ENCODE results near the gene PGBD4.

The PGBD4 gene

DNA sequence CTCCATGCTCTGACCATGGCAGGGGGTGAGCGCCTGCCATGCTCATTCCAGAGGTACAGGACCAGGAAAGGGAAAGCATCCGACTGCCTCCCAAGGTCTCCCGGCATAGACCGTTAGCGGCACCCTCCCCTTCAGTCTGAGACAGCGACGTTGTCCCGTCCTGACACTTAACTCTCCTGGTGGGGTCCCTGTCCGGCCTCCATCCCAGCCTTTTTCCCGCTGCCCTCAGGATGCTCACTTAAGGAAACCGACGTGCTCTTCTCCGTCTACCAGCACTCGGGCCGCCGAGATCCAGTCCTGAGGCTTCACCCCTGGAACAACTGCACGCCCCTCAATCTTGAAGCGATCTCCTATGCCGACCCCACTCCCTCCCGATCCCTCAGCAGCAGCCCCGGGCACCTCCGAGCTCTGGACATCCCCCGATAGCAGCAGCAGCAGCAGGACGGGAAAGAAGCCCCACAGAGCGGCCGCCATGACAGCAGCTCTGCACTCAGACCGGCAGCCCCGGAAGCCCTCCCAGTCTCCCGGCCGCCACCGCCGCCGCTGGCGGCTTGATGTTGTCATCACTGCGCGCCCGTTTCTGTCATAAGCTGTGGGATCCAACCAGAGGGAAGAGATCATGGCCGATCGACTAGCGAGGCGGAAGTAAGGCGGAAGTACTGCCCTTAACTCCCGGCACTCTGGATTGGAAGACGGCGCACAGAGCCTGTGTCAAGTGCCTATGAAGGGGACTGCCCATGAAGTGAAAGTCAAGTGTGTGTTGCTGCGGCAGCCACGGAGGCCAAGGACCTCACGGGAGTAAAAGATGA lies at the start of gene PGBD4, which contains the start of gene EMC7:
Gene PGBD4 (plus strand): TSS at position 718 of the 809 bp plus-strand sequence. CDS start 449 bp downstream, outside the sequence.
Gene EMC7 (minus strand): TSS at position 497 of the 809 bp plus-strand sequence. CDS start 23 bp downstream, at position 474.
- peak; percentile 96 for DNase-seq

DNA sequence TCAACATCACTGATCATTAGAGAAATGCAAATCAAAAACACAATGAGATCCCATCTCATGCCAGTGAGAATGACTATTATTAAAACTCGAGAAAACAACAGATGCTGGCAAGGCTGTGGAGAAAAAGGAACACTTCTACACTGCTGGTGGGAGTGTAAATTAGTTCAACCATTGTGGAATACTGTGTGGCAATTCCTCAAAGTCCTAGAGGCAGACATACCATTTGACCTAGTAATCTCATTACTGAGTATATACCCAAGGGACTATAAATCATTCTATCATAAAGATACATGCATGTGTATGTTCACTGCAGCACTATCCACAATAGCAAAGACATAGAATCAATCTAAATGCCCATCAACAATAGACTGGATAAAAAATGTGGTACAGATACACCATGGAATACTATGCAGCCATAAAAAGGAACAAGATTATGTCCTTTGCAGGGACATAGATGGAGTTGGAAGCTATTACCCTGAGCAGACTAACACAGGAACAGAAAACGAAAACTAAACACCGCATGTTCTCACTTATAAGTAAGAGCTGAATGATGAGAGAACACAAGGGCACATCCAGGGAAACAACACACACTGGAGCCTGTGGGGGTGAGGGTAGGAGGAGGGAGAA lies 47.7 kb upstream of the PGBD4 start:
- DNase-seq, result no peak

DNA sequence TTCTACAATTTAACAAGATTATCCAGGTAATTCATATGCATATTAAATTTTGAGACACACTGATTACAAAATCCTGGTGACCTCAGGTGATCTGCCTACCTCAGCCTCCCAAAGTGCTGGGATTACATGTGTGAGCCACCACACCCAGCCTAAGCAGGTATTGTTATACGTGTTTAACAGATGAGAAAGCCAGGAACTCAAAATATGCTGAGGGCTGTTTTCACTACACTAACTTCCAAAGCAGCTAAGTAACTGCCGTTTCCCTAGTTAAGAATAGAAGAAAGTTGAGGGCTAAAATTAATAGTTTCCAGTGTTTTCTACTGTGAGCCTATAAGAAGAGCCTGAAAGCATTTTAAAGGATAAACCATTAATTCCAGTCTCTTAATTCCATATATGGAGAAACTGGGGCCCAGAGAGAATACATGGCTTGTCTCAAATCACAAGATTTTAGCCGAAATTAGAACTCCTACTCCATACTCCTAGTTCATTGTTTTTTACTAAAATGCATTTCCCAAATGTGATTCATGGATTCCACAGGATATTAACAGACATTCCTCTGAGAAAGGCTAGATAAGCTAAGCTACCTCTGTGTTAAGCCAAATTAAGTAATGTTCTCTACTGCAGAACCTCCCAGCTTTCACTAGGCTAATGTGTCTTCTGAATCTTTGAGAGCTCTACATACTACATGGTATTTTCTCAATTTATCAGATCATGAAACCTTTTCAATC lies 45.9 kb upstream of the PGBD4 start:
- DNase-seq, result no peak

DNA sequence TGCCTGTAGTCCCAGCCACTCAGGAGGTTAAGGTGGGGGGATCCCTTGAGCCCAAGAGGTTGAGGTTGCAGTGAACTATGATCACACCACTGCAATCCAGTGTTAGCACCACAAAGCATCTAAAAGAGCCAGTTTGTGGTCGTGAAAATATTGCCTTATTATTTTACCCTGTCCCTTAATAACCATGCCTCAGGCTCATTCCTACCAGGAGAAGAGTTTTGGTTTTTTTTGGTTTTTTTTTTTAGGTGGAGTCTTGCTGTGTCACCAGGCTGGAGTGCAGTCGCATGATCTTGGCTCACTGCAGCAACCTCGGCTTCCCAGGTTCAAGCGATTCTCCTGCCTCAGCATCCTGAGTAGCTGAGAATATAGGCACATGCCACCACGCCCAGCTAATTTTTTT lies 45.0 kb upstream of the PGBD4 start:
- DNase-seq, result no peak

DNA sequence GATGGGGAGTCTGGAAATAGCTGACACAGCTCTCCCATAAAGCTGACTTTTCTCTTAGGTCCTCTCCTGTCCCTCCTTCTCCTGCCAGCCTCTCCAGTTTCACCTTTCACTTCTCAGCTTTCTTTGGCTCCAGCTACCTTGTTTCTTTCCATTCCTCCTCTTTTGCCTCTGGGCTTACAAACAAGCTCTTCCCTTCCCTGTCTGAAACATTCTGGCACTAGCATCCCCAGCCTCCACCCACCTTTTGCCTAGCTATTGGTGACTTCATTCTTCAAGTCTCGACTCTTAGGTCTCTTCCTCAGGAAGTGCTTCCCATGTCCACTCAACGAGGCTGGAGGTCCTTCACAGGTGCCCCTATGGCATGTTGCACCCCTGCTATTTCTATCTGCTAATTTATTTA lies 42.4 kb upstream of the PGBD4 start:
- no peak for DNase-seq

DNA sequence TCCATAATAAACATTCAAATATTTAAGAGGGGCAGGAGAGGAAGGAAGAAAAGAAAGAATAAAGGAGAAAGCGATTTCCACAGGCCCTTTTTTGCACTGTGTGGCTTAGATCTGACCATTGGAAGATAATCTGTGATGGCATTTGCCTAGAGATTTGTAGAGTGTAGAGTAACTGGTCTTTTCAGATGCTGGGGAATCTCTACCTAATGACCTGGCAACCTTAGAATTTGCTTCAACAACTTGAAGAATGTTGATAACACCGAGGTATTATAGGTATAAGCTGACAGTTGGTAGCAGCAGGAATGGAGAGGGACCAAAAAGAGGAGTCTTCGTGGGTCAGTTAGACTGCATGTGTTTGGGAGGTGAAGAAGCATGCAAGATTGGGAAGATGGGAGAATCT lies 41.9 kb upstream of the PGBD4 start:
- no peak for DNase-seq

DNA sequence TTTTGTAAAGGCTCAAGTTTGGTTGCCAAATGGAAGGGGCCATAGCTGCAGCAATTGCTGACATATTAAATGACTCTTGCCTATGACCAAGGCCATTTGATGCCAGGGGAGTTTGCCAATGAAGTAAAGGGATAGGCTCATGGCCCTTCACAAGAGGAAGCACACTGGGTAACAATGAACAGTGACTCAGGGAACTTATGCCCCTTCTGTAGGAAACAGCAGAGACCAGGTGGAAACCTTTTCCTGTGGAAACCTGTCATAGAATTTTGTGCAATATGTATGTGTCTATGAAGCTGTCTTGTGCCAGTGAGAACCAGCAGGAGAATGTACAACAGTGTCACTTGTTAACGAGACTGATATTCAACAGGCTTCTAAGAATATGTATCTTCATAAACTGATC lies 37.4 kb upstream of the PGBD4 start:
- DNase-seq, result no peak

DNA sequence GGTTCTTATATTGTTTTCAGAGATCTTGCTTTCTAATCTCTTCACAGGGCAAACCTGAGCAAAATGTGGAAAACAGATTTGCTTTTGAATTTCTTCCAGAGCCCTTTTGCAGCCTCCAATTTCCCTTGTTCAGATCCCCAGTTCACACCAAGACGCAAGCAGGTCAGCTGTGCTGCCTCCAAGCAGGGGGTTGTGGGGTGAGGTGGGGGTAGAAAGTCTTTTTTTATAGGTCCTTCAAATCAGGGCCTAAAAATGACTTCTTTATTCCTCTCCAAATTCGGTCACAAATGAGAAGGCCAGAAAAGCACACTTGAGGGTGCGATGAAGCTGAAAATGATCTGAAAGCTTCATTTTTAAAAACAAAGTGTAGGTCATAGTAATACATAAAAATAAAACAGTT lies 36.6 kb upstream of the PGBD4 start:
- no peak for DNase-seq

DNA sequence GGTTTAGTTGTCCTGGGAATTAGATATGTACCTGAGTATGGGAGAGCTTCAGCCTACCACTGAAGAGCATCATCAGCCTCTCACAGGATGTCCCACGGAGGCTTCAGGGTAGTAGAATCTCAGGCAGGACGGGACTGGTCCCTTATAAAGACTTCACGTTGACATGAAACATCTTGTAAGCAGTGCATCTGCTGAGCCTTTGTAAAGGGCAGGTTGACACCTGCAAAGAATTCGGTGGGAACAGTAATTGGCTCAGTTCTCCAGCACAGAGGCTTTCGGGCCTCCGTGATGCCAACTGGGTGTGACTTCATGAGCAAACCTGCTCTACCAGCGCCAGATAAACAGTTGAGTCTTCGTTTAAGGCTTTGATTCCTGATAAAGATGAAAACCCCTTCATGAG lies 35.9 kb upstream of the PGBD4 start:
- DNase-seq, result no peak

DNA sequence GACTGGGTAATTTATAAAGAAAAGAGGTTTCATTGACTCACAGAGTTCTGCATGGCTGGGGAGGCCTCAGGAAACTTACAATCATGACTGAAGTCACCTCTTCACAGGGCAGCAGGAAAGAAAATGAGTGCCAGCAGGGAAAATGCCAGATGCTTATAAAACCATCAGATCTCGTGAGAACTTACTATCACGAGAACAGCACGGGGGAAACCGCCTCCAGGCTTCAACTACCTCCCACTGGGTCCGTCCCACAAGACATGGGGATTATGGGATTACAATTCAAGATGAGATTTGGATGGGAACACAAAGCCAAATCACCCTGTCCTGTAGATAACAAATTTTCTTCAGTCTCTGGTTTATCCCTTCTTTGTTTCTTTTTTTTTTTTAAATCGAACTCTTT lies 31.9 kb upstream of the PGBD4 start:
- DNase-seq, result no peak

DNA sequence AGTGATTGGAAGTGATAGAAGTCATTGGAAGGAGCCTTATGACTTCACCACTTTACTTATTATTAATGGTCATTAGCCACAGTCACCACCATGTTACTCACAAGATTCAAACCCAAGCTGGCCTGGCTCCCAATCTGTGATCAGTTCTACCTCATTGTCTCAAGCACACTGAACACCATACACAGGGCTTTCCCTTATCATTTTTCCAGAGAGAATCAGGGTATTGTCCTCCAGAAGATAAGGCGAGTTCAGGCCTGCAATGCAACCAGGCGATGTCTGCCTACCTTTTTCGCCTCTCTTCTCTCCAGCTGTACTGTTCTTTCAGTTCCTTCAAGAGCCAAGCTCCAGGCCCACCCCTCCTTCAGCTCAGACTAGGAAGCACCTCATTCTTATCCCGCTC lies 25.1 kb upstream of the PGBD4 start:
- DNase-seq, result no peak

DNA sequence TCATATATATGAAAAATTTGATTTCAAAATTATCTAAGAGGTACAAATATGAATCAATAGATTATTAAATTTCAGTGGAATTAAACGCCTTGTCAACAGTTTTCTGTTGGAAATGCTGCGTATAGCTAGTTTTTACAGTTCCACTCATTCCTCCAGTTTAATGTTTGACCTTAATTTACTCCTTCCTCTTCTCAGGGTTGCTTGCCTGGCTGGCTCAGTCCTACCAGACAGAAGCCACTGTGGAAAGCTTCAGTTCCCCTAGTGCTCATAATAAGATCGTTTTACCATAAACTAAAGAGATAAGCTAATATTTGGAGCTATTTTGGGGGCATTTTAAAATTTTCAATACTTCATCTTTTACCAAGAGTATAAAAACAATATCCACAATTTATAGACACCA lies 23.0 kb upstream of the PGBD4 start:
- no peak for DNase-seq

DNA sequence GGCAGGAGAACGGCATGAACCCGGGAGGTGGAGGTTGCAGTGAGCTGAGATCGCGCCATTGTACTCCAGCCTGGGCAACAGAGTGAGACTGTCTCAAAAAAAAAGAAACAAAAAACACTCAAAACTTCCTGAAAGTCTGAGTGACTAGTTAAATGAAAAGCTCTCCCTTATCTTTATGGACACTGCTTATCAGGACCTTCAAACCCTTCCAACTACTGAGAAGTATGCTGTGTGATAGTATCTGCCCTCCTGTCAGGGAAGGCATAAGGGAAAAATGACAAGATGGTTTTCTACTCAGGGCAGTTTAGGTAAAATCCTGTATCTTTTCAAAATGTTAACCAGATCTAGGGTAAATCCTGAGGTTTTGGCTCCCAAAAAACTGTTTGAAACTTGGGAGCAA lies 22.0 kb upstream of the PGBD4 start:
- no peak for DNase-seq

DNA sequence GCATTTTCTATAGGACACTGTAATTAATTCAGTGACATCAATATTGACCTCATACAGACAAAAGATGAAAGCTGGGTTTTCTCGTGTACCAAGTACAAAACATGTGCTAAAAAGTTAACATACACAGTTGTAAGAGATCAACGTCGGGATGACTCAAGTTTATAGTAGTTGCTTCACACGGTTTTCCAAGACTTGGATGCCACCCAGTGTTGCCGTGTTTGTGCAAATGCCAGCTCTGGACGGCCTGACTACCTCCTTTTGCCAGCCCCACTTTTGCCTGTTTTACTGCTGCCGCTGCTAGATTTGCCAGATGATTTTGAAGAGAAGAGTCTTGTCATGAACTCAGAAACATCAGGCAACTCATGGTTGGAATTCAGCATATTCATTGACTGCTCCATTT lies 17.8 kb upstream of the PGBD4 start:
- no peak for DNase-seq

DNA sequence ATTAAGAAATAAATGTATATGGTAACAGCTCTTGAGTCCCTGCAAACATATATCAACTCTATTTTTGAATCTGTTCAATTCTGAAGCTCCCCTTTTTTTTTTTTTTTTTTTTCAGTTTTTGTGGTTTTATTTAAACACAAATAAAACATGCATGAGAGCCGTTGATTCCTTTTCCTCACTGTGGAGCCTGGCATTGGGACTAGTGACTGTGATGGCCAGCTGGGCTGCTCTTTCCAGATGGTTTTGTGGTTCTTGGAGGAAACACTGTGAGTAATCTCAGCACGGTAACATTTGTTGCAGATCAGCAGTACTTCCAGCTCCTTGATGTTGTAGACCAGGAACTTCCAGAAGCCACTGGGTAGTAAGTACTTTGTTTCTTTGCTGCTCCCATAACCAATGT lies 16.1 kb upstream of the PGBD4 start:
- no peak for DNase-seq

DNA sequence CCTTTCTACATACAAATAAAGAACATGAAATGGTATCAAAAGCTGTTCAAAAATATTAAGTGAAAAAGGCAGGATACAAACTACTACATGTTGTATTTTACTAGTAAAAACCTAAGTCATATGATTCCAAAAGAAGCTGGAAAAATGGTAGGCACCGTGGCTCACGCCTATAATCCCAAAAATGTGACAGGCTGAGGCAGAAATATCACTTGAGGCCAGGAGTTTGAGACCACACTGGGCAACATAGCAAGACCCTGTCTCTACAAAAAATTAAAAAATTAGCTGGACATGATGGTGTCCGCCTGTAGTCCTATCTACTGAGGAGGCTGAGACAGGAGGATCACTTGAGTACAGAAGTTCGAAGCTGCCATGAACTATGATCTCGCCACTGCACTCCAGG lies 2.0 kb upstream of the PGBD4 start:
- no peak for DNase-seq

DNA sequence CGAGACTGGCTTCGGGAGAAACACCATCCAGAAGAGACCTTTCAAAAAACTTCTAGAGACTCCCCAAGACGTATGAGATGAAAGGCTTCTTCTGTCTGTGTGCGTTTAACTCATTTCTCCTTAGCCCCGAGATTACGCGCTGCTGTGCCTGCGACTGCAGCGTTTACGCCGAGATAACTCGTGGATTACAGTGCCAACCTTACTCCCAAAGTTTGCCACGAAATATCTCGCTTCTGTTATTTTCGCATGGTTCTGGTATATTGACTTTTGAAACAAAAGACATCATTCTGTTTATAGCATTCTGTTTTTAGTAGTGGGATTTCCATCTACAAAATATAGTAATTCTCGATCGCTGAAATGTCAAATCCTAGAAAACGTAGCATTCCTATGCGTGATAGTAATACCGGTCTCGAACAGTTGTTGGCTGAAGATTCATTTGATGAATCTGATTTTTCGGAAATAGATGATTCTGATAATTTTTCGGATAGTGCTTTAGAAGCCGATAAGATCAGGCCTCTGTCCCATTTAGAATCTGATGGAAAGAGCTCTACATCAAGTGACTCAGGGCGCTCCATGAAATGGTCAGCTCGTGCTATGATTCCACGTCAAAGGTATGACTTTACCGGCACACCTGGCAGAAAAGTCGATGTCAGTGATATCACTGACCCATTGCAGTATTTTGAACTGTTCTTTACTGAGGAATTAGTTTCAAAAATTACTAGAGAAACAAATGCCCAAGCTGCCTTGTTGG lies 467 bp downstream of the PGBD4 start:
- no peak for DNase-seq

DNA sequence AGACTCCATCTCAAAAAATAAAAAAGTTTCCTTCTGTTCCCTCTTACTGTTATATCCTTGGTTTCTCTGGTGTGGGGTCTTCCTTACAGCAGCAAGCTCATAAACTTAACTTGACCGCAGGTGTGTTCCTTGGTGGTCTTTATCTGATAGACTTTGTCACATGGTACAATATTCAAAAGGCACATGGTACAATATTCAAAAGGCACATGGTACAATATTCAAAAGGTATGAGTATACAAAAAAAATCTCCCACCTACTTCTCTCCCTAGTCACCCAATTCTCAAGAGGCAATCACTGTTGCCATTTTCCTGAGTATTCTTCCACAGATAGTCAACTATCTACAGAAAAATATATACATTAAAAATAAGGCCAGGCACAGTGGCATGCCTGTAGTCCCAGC lies 4.5 kb downstream of the PGBD4 start:
- DNase-seq, result no peak

DNA sequence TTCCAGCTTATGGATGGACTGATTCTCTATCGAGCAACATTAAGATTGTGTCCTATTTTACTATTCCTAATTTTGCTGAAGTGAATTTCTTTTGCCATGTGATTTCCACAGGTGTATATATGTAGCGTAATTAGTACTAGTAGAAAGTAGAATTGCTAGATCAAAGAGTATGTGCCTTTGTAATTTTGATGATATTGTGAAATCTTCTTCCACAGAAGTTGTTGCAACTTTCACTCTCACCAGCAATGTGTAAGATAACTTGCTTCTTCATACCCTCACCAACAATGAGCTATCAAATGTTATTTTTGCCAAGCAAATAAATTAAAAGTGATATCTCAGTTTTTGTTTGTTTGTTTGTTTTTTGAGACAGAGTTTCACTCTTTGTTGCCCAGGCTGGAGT lies 5.4 kb downstream of the PGBD4 start:
- no peak for DNase-seq

DNA sequence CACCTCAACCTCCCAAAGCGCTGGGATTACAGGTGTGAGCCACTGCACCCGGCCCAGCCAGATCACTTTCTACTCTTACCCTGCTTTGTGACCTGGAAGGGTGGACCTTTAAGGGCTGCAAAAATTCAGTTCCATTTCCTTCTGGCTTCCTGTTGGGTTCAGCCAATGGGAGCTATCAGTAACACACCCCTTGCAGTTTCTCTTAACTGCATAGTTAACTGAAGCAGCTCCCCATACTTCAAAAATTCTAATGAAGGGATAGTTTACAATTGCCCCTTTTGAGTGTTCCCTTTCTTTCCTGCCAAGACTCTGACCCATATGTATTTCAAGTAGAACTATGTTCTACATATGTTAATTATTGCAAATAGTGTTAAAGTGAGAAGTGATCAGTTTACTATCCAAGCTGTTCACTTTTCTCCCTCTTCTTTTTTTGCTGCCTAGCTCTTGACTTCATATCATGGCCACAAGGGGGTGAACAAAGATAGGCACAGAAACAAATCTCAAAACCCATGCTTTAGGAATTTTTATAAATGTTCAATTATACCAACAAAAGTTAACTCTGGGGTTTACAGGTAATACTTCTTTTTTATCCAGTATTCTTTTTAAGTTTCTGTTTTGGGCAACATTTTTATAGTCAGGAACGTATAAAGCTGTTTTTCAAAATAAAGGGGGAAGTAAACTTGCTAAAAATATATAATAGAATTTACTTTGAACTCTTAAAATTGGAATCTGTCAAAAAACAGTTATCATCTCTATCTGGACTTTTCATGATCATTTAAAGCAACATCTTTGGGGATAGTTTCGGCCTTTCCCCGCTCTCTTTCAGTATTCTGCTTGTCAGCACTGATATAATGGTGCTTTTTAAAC lies 8.1 kb downstream of the PGBD4 start:
- peak; percentile 15 for DNase-seq

DNA sequence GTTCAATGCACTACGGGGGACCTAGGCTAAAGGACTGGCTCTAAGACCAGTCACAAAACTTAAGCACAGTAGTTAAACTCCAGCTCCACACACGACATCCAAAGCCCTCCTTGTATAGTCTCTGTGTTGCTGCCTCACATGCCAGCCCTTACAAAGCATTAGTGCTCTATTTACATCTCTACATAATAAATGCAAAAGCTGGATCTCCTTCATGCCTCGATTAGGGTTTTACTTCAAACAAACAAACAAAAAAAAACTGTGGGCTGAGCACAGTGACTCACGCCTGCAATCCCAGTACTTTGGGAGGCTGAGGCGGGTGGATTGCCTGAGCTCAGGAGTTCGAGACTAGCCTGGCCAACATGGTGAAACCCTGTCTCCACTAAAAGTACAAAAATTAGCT lies 9.6 kb downstream of the PGBD4 start:
- DNase-seq, result no peak

DNA sequence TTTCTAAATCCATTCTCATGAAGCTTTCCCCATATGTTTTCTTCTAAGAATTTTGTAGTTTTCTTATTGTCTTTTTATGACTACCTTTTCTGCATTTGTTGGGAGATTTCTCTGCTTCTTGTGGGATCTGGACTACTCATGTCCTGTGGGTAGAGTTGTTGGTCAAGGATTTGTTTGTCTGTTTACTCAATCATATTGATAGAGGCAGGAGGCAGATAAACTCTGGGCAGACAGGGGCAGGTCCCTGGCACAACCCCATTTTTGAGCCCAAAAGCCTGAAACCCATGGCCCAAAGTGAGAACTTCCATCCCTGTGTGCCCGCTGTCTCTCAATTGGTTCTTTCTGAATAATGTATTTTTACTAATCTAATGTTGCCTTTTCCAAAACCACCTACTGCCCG lies 12.3 kb downstream of the PGBD4 start:
- DNase-seq, result no peak

Measured in RPMI8226 (cell line).